Gastroesophageal sphincter (tissue), 3 donors: ENCODE results near the gene GALNT7.

ENCODE experiments used
- CTCF ChIP-seq, 4 experiments: fragments of 200-600 bp in 2 of 4; fragments of 450-650 bp in 2 of 4; sonication (generic) in 1 of 4; IDR thresholded peaks; one replicate each; pipeline ENCODE4 v1.5.1; 2017 to 2019; ENCODE audit warnings: antibody characterized with exemption in 4 of 4, mild to moderate bottlenecking in 2 of 4, moderate library complexity in 2 of 4
- EP300 ChIP-seq: sonication (generic); formaldehyde crosslinking; IDR thresholded peaks from one replicate; pipeline ENCODE4 v1.6.1; 2017; ENCODE audit warnings: antibody characterized with exemption, mild to moderate bottlenecking
- POLR2A ChIP-seq, 2 donors: fragments of 450-650 bp; IDR thresholded peaks; one replicate each; pipeline ENCODE4 v1.6.1; 2017; ENCODE audit warnings: antibody characterized with exemption in 2 of 2, mild to moderate bottlenecking in 2 of 2, moderate library complexity in 1 of 2
- POLR2AphosphoS5 ChIP-seq: sonication (generic); formaldehyde crosslinking; IDR thresholded peaks from one replicate; pipeline ENCODE4 v1.6.1; 2017; ENCODE audit warnings: antibody characterized with exemption

GRCh38 chr4:173337463-173337862 lies 168.9 kb downstream of the GALNT7 start:
- no peak for TF ChIP-seq CTCF (IDR thresholded peaks at IDR 0.05)
- TF ChIP-seq POLR2AphosphoS5: no peak
- no peak for TF ChIP-seq EP300
- TF ChIP-seq POLR2A (IDR thresholded peaks at IDR 0.05): no peak
